ENCODE data around the gene NR5A2. TPM values are rescaled to one million over a fixed set of nuclear protein-coding genes. Genes with fewer than 3 reads are reported as not detected.

Gene NR5A2
- total RNA-seq, 2 donors from 2014 or later = 0.44 to 0.63 TPM

GRCh38 chr1:200053646-200054045 is 26.1 kb downstream of the NR5A2 start:
- Histone ChIP-seq H3K4me3 (no peak overlapping the region), H3K36me3 (no peaks in the 10 kb centered on the region), H3K27me3 (no peaks in the 10 kb centered on the region), H3K9me3 (no peaks in the 10 kb centered on the region), H3K4me1 (no peaks in the 10 kb centered on the region), H3K27ac (no peak overlapping the region)
- DNase-seq (ENCODE audit: low spot score) = no peak
- TF ChIP-seq CTCF (IDR thresholded peaks at IDR 0.05) = no peak

GRCh38 chr1:200058341-200058740 is 30.8 kb downstream of the NR5A2 start:
- Histone ChIP-seq H3K27me3 (no peaks in the 10 kb centered on the region), H3K4me1 (no peaks in the 10 kb centered on the region), H3K9me3 (no peaks in the 10 kb centered on the region), H3K4me3 (no peak overlapping the region), H3K27ac (no peak overlapping the region), H3K36me3 (no peaks in the 10 kb centered on the region)
- DNase-seq (ENCODE audit: low spot score) = no peak
- TF ChIP-seq CTCF (IDR thresholded peaks at IDR 0.05) = no peak

GRCh38 chr1:200062143-200062542 is 34.6 kb downstream of the NR5A2 start:
- H3K4me1 ChIP-seq = no peaks in the 10 kb centered on the region
- no peak overlapping the region for H3K27ac ChIP-seq
- no peak for DNase-seq (ENCODE audit: low spot score)
- H3K27me3 ChIP-seq = no peaks in the 10 kb centered on the region
- no peak for TF ChIP-seq CTCF (IDR thresholded peaks at IDR 0.05)
- H3K4me3 ChIP-seq = no peak overlapping the region
- no peaks in the 10 kb centered on the region for H3K9me3 ChIP-seq
- H3K36me3 ChIP-seq = no peaks in the 10 kb centered on the region

GRCh38 chr1:200072636-200073285 is 45.3 kb downstream of the NR5A2 start:
- Histone ChIP-seq H3K27ac (no peak overlapping the region), H3K4me3 (no peak overlapping the region), H3K9me3 (no peaks in the 10 kb centered on the region), H3K36me3 (no peaks in the 10 kb centered on the region), H3K27me3 (no peaks in the 10 kb centered on the region), H3K4me1 (peaks cover 0 to 24% of the 10 kb centered on the region in 2 donors)
- TF ChIP-seq CTCF (IDR thresholded peaks at IDR 0.05) = no peak
- DNase-seq (ENCODE audit: low spot score) = no peak

GRCh38 chr1:200073286-200073637 is 45.8 kb downstream of the NR5A2 start:
- Histone ChIP-seq H3K27ac (no peak overlapping the region), H3K9me3 (no peaks in the 10 kb centered on the region), H3K27me3 (no peaks in the 10 kb centered on the region), H3K4me3 (no peak overlapping the region), H3K36me3 (no peaks in the 10 kb centered on the region), H3K4me1 (peaks cover 0 to 24% of the 10 kb centered on the region in 2 donors)
- no peak for TF ChIP-seq CTCF (IDR thresholded peaks at IDR 0.05)
- DNase-seq (ENCODE audit: low spot score) = no peak

- H3K4me3 ChIP-seq = no peak overlapping the region
- H3K4me1 ChIP-seq = peaks cover 0 to 24% of the 10 kb centered on the region in 2 donors
- DNase-seq (ENCODE audit: low spot score) = no peak
- no peak for TF ChIP-seq CTCF (IDR thresholded peaks at IDR 0.05)
- peak overlapping the region in 1 of 2 donors; percentile 55 for H3K27ac ChIP-seq
- no peaks in the 10 kb centered on the region for H3K27me3 ChIP-seq
- no peaks in the 10 kb centered on the region for H3K36me3 ChIP-seq
- H3K9me3 ChIP-seq = no peaks in the 10 kb centered on the region
These were observed 48.0 kb downstream of the NR5A2 start for GRCh38 chr1:200075522-200075921.
